IPS DF 19.7 (cell line): ENCODE measurements around the gene KLK2.

Experiments
- DNase-seq: peaks from one replicate; pipeline ENCODE4 v3.0.0-alpha.2; 2013; ENCODE audit warnings: low read depth, low spot score

Gene KLK2

GRCh38 chr19:50873056-50873455 lies at the start of gene KLK2:
Gene KLK2, plus strand, starts transcription at chr19:50873439. Its CDS starts 35 bp downstream, at chr19:50873474.
- DNase-seq, result no peak

DNA sequence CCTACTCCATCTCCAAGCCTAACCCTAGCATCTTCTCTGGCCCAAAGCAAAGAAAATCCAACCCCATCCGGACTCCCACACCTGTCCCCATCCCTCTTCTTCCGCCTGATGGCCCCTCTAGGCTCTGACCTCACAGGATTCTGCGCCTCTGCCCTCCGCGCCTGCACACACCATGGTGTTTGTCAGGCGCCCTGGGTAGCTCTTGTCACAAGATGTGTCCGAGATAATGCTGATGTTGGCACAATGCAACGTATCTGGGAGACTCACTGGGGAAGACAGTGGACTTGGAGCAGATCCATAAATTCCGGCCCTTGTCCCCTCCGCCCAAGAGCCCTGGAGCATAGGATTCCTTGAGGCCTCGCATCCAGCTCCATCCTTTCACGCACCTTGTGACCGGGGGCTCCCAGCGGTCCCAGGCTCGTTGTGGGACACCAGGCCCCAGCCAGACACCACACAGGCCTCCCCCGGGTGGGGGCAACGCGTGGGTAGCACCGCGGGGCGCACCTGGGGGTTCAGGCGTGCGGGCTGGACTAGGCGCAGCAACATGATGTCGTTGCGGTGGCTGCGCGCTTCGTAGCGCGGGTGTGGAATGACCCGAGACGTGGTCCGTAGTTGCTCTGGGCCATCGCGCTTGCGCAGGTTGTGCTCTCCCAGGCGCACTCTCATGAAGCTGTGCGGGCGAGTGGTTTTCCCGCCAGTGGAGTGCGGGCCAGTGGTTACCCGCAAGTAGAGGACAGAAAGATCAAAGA lies 46.6 kb upstream of the KLK2 start:
- no peak for DNase-seq

- no peak for DNase-seq
These were observed 45.8 kb upstream of the KLK2 start for GRCh38 chr19:50827476-50827875.

GRCh38 chr19:50829801-50830200 lies 43.4 kb upstream of the KLK2 start:
- DNase-seq, result no peak

DNA sequence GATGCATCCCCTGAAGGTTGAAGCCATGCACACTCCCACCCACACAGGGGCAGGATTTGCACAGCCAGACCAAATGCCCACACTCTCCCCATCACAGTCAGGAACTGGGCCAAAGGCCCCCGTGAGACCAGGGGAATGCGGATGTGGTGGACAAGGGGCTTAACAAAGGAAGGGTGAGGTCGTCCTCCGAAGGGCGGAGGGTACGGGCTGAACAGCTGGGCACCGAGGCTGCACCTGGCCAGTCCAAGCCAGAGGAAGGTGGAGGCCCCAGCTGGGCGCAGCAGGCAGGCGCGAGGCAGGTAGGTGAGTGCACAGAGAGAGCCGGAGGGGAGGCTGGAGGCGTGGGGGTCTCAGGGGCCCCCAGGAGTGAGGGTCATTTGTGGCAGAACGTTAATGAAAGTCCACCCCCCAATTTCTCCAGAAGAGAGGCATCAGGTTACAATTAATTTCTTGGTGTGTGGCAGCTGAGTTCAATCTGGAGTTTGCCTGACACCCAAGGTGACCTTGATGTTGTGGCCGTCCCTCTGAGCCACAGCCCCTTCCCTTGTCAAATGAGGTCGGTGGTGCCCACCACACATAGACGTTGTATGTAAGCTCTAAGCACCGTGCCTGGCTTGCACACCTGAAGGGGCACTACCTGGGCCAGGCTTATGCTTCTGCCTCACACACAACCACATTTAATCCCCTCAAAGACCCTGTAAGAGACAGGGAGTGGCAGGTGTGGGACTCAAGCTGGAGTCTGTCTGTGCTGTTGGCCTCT lies 42.8 kb upstream of the KLK2 start:
- no peak for DNase-seq

GRCh38 chr19:50831026-50831396 lies 42.2 kb upstream of the KLK2 start:
- DNase-seq, result no peak

GRCh38 chr19:50832666-50833065 lies 40.6 kb upstream of the KLK2 start:
- no peak for DNase-seq

- no peak for DNase-seq
These were observed 40.0 kb upstream of the KLK2 start, which contains the start of gene KLK15 for GRCh38 chr19:50833117-50833801. Gene KLK15, minus strand, starts transcription at chr19:50833574. Its CDS starts 2,082 bp downstream, at chr19:50831492.

DNA sequence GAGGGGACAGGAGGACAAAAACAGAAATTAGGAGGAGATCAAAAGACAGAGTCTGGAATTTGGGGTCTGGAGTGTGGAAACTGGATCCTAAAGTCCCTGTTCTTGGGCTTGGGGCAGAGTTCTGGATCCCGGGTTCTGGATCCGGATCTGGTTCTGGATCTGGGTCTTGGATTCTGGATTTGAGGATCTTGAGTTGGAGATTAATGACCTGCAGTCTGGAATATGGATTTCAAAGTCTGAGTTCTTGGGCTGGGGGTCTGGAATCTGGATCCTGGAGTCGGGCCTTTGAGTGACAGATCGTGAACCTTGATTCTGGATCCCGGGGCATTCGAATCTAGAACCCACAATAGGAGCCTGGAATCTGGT lies 39.5 kb upstream of the KLK2 start:
- DNase-seq, result no peak

- DNase-seq, result no peak
These were observed 38.0 kb upstream of the KLK2 start for GRCh38 chr19:50835103-50835784.

- DNase-seq, result no peak
These were observed 37.3 kb upstream of the KLK2 start for GRCh38 chr19:50835785-50836542.

GRCh38 chr19:50836543-50837195 lies 36.6 kb upstream of the KLK2 start:
- DNase-seq, result no peak

DNA sequence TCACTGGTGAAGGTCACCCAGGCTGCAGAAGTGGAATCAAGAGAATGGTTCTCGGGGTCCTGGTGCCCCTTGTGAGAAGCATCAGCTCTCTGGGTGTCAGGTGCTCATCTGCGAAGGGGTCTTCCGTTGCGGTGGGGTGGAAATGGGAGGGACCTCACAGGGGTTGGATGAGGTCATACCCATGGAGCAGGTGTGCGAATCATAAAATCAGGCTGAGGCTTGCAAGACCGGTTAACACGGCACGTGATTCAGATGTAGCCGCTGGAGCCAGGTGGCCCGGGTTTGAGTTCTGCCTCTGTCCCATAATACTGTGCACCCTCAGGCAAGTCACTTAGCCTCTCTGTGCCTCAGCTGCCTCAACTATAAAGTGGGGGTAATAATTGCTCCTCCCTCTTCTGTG lies 35.9 kb upstream of the KLK2 start:
- no peak for DNase-seq

GRCh38 chr19:50838239-50838638 lies 35.0 kb upstream of the KLK2 start:
- no peak for DNase-seq

- no peak for DNase-seq
These were observed 33.3 kb upstream of the KLK2 start for GRCh38 chr19:50839712-50840655.

DNA sequence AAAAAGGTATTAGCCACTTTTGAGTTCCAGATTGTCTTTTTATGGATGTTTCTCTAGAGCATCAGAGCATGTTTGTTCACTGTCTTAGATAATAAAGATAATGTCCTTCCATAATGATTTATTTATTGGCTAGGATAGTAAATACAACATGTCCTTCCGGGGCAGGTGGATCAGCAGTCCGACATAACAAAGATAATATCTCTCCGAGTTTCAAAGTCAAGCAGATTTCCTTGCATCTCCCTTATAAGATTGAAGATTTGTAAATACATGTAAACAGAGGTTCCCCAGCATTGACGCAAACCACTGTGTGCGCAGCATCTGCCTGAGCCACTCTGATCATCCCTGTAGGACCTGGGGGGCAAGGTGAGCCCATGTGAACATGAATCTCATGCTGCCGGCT lies 31.1 kb upstream of the KLK2 start:
- DNase-seq, result no peak

DNA sequence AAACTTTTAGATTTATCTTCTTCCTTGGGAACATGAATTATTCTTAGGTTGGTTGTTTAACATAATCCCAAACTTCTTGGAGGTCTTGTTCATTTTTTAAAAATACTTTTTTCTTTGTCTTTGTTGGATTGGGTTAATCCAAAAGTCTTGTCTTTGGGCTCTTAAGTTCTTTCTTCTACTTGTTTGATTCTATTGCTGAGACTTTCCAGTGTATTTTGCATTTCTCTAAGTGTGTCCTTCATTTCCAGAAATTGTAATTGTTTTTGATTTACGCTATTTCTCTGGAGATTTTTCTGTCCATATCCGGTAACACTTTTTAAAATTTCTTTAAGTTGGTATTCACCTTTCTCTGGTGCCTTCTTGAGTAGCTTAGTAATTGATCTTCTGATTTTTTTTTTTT lies 30.0 kb upstream of the KLK2 start:
- no peak for DNase-seq

DNA sequence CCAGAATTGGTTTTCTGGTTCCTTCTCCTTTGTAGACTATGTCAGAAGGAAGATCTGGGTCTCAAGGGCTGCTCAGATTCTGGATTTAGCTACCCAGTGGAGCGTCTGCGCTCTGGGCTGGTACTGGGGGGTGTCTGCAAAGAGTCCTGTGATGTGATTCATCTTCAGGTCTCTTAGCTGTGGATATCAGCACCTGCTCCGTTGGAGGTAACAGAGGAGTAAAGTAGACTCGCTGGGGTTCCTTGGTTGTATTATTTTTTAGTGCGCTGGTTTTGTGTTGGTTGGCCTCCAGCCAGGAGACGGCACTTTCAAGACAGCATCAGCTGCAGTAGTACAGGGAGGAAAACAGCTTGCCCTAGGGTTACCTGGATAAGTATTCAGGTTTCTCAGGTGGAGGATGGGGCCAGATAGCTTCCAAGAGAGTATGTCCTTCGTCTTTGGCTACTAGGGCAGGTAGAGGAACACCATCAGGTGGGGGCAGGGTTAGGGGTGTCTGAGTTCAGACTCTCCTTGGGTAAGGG lies 29.5 kb upstream of the KLK2 start:
- DNase-seq, result no peak

DNA sequence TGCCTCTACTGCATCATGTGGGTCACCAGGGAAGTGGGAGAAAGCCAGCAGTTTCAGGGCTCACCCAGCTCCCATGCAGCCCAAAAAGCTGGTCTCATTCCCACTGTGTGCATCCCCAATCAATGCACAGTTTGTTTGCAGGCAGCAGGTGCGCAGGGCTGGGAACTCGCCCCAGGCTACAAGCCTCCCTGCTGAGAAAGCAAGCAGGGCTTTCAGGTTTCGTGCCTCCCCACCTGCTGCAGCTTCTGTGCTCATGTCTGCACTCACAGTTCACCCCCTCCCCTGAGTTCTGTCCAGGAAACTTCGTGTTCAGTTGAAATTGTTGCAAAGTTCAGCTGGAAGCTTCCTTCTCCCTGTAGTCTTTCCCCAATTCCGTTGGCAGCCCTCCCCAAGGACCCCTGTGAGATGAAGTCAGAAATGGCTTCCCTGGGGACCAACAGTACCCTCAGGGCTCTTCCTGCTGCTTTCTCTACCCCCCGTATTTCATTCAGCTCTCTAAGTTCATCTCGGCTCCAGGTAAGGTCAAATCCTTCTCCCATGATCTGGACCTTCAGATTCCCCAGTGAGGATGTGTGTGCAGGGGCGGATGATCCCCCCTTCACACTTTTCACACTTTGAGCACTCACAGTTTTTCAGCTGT lies 28.8 kb upstream of the KLK2 start:
- DNase-seq, result no peak
